NK-92 (cell line): ENCODE data around the gene RBM15B.
"Not testable (repeated sequence)": the region's sequence is repeated elsewhere in the genome, so short reads cannot be mapped to it uniquely, and the experiment has no call there.

Experiments
- DNase-seq: peaks from one replicate; lab custom pipeline; 2025; ENCODE audit not compliant: unreplicated experiment; lab: John Stamatoyannopoulos, UW

The RBM15B gene

GRCh38 chr3:51378726-51379125 is 12.4 kb upstream of the RBM15B start:
- DNase-seq = no peak

- DNase-seq = no peak
Observed at GRCh38 chr3:51379301-51379700, 11.8 kb upstream of the RBM15B start.

- DNase-seq = no peak
Observed at GRCh38 chr3:51379746-51380455, 11.2 kb upstream of the RBM15B start.

- DNase-seq = no peak
Observed at GRCh38 chr3:51380601-51381332, 10.3 kb upstream of the RBM15B start.

- no peak for DNase-seq
Observed at GRCh38 chr3:51381333-51381705, 9.8 kb upstream of the RBM15B start.

GRCh38 chr3:51382076-51382745 is 8.9 kb upstream of the RBM15B start:
- DNase-seq = no peak

GRCh38 chr3:51382947-51383578 is 8.0 kb upstream of the RBM15B start:
- DNase-seq = no peak

- DNase-seq = no peak
Observed at GRCh38 chr3:51384055-51384725, 6.9 kb upstream of the RBM15B start.

- DNase-seq = peak; percentile 88
Observed at GRCh38 chr3:51384726-51385473, 6.2 kb upstream of the RBM15B start, which contains the start of gene MANF. MANF (plus strand) TSS chr3:51385291; CDS start chr3:51385343, 52 bp downstream.

GRCh38 chr3:51385621-51386091 is 5.4 kb upstream of the RBM15B start:
- DNase-seq = no peak

GRCh38 chr3:51386159-51386851 is 4.8 kb upstream of the RBM15B start:
- DNase-seq = no peak

- DNase-seq = no peak
Observed at GRCh38 chr3:51386852-51387229, 4.2 kb upstream of the RBM15B start.

GRCh38 chr3:51387281-51387680 is 3.8 kb upstream of the RBM15B start:
- not testable (repeated sequence) for DNase-seq

- no peak for DNase-seq
Observed at GRCh38 chr3:51388286-51389029, 2.6 kb upstream of the RBM15B start.

- DNase-seq = no peak
Observed at GRCh38 chr3:51389423-51390183, 1.5 kb upstream of the RBM15B start.

- DNase-seq = no peak
Observed at GRCh38 chr3:51390246-51391074, 625 bp upstream of the RBM15B start.
